Activated T-helper 9 cell treated with anti-CD3 and anti-CD28 coated beads, Interleukin-2, amount 50 U/mL, for 16 hours (primary cell): ENCODE data around the gene ADPRHL1.
"Not testable (repeated sequence)": the region's sequence is repeated elsewhere in the genome, so short reads cannot be mapped to it uniquely, and the experiment has no call there.

ENCODE experiments used
- DNase-seq: peaks from one replicate; pipeline ENCODE4 v3.0.0-alpha.2; 2020; ENCODE audit warnings: low read depth

Gene ADPRHL1

GRCh38 chr13:113454936-113455335 lies 1.6 kb upstream of the ADPRHL1 start:
- no peak for DNase-seq

- no peak for DNase-seq
These were observed 822 bp downstream of the ADPRHL1 start for GRCh38 chr13:113452466-113452865.

GRCh38 chr13:113451951-113452421 lies 1.3 kb downstream of the ADPRHL1 start:
- no peak for DNase-seq

DNA sequence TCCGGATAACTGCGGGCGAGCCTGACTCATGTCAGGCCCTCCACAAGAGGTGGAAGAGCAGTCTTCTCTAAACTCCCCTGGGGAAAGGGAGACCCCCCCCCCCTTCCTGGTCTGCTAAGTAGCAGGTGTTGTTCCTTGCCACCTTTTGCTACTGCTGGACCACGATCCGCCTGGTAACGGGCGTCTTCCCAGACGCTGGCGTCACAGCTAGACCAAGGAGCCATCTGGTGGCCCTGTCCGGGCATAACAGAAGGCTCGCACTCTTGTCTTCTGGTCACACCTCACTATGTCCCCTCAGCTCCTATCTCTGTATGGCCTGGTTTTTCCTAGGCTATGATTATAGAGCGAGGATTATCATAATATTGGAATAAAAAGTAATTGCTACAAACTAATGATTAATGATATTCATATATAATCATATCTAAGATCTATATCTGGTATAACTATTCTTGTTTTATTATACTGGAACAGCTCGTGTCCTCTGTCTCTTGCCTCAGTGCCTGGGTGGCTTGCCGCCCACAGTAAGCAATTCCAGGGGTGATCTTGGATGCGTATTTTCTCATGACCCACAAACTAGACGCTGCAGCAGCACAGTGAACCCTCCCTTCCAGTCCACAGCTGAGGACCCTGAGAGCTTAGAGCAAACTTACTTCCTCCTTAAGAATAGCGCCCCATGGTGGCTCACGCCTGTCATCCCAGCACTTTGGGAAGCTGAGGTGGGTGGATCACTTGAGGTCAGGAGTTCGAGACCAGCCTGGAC lies 2.2 kb downstream of the ADPRHL1 start:
- not testable (repeated sequence) for DNase-seq

DNA sequence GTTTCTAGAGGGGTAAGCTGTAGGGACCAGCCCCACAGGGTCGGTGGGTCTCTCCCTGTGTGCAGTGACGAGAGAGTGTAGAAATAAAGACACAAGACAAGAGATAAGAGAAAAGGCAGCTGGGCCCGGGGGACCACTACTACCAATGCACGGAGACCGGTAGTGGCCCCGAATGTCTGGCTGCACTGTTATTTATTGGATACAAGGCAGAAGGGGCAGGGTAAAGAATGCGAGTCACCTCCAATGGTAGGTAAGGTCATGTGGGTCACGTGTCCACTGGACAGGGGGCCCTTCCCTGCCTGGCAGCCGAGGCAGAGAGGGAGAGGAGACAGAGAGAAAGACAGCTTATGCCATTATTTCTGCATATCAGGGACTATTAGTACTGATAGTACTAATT lies 2.9 kb downstream of the ADPRHL1 start:
- DNase-seq = not testable (repeated sequence)

DNA sequence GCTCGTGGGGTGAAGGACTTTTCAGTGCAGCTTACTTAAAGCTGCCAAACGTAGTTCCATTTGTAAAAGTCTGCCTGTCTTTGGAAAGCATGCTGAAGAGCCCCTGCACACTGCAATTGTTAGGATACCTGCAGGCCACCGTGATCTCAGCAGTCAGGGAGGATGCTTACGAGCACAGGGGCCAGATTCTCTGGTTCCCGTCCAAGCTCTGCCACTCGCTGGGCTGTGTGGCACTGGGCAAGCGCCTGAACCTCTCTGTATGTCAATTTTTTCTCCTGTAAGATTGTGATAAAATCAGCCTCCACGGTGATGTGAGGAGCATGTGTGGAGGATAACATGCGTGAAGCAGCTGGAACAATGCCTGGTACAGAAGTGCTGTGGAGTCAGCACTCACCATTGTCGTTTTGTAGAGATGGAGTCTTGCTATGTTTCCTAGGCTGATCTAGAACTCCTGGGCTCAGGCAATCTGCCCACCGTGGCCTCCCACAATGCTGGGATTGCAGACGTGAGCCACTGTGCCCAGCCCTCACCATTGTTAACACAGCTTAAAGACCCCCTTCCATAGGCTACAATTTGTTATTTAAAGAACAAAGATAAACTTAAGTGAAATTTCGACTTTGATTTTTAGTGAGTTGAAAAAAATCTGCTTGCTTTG lies 3.5 kb downstream of the ADPRHL1 start:
- no peak for DNase-seq

DNA sequence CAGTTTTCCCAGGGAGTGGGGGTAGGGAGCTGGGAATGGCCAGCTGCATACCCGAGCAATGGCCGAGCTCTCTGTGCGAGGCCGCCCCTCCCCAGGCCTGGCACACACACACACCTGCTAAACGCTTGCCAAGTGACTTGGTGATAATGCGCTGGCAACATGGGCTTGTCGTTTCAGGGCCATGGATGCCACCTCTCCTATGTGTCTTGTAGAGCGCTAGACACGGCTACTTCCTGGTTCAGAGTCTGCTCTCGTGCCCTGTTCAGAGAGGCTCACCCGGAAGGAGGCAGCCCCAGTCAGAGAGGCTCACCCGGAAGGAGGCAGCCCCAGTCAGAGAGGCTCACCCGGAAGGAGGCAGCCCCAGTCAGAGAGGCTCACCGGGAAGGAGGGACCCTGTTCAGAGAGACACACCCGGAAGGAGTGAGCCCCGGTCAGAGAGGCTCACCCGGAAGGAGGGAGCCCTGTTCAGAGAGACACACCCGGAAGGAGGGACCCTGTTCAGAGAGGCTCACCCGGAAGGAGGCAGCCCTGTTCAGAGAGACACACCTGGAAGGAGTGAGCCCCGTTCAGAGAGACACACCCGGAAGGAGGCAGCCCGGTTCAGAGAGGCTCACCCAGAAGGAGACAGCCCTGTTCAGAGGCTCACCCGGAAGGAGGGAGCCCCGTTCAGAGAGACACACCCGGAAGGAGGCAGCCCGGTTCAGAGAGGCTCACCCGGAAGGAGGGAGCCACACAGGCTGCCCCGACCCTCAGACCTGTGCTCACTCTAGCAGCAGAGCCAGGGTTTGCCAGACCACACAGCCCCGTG lies 4.2 kb downstream of the ADPRHL1 start:
- no peak for DNase-seq

DNA sequence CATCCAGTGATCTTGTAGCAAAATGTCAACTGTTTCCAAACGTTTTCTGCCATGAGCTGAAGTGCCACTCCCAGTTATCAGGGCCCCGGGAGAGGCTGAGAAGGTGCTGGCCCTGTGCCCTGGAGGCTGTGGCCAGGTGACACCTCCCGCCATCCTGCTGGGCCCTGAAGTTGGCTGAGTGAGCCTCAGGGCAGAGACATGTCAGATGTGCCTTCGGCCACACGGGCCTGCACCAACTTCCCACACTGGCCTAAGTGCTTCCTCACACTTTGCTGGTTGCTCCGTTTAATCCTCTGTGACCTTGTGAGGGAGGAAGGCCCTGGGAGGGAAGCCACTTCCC lies 4.8 kb downstream of the ADPRHL1 start:
- no peak for DNase-seq

GRCh38 chr13:113447596-113447995 lies 5.7 kb downstream of the ADPRHL1 start:
- DNase-seq = no peak

- no peak for DNase-seq
These were observed 6.8 kb downstream of the ADPRHL1 start for GRCh38 chr13:113446488-113446854.

DNA sequence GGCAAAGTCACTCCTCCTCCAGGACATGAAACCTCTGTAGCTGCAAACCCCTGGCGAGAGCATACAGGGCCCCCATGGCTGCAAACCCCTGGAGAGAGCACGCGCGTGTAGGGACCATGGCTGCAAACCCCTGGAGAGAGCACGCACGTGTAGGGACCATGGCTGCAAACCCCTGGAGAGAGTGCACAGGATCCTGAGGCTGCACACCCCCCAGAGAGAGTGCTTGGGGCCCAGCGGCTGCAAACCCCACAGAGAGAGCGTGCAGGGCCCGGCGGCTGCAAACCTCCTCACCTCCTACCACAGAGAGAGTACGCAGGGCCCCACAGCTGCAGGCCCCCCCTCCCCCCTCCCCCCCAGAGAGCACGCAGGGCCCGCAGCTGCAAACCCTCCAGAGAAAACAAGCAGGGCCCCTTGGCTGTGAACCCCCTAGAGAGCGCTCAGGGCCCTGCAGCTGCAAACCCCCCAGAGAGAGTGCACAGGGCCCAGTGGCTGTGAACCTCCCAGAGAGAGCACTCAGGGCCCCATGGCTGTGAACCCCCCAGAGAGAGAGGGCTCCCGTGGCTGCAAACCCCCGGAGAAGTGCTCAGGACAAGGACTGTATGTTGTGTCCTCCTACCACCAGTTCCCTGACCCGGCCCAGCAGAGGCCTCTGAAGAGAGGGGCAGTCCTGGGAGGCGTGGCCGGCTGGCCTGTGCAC lies 7.3 kb downstream of the ADPRHL1 start:
- DNase-seq = no peak

- DNase-seq = no peak
These were observed 9.3 kb downstream of the ADPRHL1 start for GRCh38 chr13:113443991-113444390.

- no peak for DNase-seq
These were observed 10.3 kb downstream of the ADPRHL1 start for GRCh38 chr13:113442985-113443362.

- DNase-seq = no peak
These were observed 10.8 kb downstream of the ADPRHL1 start for GRCh38 chr13:113442354-113442984.

GRCh38 chr13:113441661-113442060 lies 11.6 kb downstream of the ADPRHL1 start:
- DNase-seq = no peak

- DNase-seq = no peak
These were observed 15.8 kb downstream of the ADPRHL1 start for GRCh38 chr13:113437408-113438010.

GRCh38 chr13:113436866-113437265 lies 16.4 kb downstream of the ADPRHL1 start:
- DNase-seq = not testable (repeated sequence)

DNA sequence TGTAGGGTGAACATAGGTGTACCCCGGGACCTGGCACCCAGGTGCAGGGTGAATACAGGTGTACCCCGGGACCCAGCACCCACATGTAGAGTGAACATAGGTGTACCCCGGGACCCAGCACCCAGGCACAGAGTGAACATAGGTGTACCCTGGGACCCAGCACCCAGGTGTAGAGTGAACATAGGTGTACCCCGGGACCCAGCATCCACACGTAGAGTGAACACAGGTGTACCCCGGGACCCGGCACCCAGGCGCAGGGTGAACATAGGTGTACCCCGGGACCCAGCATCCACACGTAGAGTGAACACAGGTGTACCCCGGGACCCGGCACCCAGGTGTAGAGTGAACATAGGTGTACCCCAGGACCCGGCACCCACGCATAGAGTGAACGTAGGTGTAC lies 17.4 kb downstream of the ADPRHL1 start:
- not testable (repeated sequence) for DNase-seq

- no peak for DNase-seq
These were observed 19.8 kb downstream of the ADPRHL1 start for GRCh38 chr13:113433391-113433916.

DNA sequence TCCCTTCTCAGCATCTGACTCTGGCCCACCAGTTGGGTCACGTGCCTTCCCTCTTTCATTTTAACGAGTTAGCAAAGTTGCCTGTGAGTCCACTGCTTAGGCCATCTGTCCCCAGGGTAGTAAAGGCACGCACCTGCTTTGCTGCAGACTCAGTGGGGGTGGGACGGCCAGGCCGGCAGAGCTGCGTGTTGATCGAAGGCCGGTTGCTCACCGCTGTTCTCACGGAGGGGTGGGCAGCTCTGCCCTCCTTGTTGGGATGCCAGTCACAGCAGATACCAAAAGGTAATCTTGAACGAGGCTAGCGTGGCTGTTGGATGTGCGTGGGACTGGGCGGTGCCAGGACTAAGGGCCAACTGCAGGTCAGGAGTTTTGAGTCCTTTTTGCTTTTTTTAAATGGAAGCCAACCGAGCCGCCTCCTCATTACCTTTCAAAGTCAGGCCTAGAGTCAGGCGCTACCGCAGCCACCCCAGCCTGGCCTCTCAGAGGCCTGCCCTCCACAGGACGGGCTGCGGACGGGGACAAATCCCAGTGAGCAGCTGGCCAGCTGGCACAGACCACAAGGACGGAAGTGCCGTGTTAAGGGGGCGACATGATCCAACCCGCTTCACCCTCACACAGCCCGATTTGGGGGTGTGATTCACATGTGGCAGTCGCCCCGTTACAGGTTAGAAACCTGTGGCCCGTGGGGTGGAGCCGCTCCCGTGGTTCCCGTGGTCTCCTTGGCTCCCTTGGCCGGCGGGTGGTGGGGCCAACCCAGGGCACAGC lies 20.6 kb downstream of the ADPRHL1 start:
- DNase-seq = no peak
